CD4-positive, alpha-beta T cell treated with Interferon gamma for 1 hour (primary cell): Measurements from ENCODE around the gene NPAS3.

Experiments used
- DNase-seq: peaks from one replicate; pipeline ENCODE4 v3.0.0-alpha.2; 2020

NPAS3 gene

DNA sequence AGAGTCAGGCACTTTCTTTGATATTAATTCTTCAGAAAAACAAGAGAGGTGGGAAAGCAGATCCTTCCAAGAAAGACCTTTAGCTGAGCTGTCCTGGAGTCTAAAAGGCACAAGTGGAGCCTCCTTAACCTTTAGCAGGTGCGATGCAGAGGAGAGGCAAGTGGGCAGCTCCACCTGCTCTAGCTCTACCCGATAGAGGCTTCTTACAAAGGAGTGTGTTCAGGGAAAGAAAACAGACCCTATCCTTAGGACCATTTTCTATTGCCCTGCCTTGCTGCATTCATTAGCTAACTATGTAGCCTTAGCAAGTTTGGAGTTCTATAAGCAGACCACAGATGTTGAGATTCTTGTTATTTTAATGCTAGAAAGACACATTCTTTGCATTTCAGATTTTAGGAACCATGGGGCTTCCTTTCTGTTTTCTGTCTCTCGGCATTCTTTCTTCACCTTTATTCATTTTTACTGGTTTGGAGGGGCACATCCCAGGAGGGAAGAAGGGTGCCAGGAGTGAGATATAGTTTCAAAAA, 797.7 kb downstream of the NPAS3 start:
- DNase-seq: no peak

DNA sequence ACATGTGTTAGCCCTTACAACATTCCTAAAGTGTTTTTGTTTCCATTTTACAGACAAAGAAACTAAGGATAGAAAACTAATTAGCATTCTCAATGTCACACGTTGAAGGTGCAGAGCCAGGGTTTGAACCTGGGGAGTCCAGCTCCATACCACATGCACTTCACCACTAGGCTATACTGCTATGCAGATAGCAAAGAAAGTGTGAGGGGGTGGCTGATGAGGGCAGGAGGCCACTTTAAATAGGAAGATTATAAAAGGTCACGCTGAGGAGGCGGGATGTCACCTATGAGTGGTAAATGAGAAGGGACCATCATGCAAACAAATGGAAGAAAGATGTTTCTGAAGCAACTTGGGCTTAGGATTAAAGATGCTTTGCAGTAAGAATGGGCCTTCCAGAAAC, 798.3 kb downstream of the NPAS3 start:
- DNase-seq: no peak

- DNase-seq: no peak
Observed at GRCh38 chr14:33737446-33737845, 798.8 kb downstream of the NPAS3 start.

- DNase-seq: no peak
Observed at GRCh38 chr14:33738029-33738428, 799.4 kb downstream of the NPAS3 start.

GRCh38 chr14:33738491-33738890, 799.8 kb downstream of the NPAS3 start:
- DNase-seq: no peak

DNA sequence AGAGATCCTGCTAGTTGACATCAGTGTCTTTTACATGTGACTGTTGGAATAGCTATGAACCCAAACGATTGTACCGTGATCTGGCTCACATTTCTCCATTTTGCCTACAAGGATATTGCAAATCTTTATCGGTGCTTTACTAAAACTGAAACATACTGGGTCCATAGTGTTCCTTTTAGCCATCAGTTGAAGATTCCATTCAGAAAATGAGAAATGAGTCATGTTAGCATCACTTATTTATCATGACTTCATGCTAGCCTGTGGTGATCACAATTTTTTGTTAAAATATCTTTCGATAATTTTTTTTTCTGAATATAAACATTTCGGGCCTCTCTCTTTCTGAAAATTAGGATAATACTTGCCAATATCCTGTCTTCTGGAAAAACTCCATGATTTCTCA, 801.9 kb downstream of the NPAS3 start:
- DNase-seq: no peak

GRCh38 chr14:33742166-33742565, 803.5 kb downstream of the NPAS3 start:
- no peak for DNase-seq

DNA sequence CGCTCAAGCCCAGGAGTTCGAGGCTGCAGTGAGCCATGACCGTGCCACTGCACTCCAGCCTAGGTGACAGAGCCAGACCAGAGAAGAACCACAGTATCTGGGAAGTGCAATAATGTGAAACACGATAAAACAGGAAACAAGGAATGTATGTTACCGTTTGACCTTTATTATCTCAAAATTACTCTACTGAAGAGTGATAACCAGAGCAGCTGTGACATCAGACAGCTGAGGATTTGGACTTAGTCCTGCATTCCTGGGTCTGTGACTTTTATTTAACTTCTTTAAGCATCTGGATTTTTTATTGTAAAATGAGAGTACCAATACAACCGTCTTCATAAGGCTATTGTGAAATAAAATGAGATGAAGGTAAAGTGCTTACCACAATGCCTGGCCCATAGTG, 806.5 kb downstream of the NPAS3 start:
- no peak for DNase-seq

- DNase-seq: no peak
Observed at GRCh38 chr14:33747749-33748148, 809.1 kb downstream of the NPAS3 start.

DNA sequence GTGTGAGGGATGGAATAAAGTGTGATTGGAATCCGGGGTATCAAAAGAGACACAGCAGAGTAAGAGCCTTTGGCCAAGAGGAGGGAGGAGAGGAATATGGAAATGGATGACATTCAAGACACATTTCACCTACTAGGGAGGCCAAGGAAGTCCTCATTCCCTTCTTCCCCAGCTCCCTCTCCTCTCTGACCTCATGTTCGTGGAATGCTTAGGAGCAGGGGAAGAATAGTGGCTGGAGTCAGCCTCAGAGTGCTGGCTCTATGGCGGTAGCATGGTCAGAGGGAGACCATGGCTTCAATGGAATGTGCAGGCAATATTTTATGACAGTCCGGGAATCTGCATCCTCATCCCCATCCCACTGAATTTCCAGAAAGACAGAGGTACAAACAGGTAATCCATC, 815.6 kb downstream of the NPAS3 start:
- DNase-seq: no peak

DNA sequence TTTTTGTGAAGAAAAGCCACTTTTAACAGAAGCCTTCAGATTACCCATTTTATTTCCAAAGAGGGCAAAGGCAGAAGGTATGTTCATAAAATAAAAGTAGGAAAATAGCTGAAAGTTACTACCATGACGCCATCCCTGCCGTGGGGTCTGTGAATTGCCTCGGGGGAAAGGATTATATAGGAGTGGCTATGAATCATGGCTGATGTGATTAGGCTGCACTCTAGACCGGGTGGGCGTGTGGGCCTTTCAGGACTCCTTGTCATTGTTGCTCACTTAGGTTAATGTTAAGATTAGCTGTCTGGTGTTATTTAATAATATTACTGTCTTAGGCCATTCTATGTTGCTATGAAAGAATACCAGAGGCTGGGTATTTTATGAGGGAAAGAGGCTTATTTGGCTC, 816.7 kb downstream of the NPAS3 start:
- DNase-seq: no peak

DNA sequence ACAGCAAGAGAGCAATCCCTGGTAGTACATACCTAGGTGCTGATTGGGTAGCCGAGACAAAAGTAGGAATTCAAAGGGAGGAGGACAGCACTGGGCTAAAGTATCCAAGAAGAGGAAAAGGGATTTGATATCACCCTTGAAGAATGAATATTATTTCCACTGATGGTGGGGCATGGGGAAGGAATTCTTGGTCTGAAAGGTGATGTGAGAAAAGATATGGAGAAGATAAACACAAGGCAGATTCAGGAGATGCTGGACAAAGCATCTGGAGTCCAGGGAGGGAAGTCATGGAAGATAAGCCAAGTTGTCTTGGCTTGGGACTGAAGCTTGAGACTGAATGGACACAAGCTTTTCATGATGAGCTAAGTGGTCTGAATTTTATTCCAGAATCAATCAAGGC, 818.2 kb downstream of the NPAS3 start:
- DNase-seq: no peak

GRCh38 chr14:33758547-33758946, 819.9 kb downstream of the NPAS3 start:
- no peak for DNase-seq

- no peak for DNase-seq
Observed at GRCh38 chr14:33762161-33762851, 823.6 kb downstream of the NPAS3 start.

DNA sequence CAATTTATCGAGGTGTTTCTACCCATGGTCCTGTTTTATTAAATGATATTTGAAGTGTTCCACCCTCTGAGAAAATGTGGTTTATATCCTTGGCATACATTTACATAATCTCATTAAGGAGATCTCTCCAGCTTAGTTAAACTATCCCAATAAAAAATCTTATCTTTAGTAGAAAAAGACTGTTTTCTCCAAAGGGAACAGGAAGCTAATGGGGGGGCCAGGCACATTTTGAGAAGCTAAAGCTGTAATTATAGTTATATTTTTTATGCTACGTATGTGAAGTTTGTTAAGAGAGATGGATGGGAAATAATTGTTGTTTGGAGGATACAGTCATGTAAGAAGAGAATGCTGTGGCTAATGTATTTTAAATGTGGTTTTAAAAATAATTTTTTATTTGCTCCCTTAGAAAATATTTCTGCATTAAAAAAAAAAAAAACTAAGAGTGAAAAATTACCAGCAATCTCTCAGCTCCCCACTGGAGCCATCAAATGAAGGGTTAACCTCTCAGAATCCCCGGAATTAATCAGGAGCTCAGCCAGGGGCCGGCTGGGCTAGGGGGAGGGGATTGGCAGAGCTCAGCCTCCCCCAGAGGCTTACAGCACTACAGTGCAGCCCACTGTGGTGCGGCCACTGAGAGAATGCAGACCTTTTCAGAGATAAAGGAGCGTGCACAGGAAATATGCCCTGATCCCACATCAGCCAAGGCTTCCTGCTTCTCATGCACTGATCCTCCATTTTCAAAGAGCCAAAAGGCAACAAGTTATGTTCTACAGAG, 826.4 kb downstream of the NPAS3 start:
- DNase-seq: no peak

GRCh38 chr14:33767586-33768457, 829.1 kb downstream of the NPAS3 start:
- no peak for DNase-seq

DNA sequence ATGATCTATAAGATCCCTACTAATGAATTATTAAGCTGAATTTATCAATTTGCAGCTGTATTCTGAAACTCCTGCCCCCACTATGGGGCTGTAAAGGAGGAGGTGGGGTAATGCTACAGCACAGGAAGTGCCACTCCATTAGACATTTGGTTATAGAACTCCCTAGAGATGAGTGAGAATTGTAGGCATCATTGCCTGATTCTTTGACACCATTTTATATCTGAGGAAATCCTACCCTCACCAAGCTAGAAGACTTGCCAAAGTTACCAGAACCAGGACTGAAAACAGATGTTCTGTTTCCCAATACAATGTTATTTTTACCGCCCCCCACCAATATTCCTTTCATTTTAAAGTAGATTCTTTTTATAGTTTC, 829.8 kb downstream of the NPAS3 start:
- no peak for DNase-seq

GRCh38 chr14:33773205-33774030, 834.7 kb downstream of the NPAS3 start:
- no peak for DNase-seq

DNA sequence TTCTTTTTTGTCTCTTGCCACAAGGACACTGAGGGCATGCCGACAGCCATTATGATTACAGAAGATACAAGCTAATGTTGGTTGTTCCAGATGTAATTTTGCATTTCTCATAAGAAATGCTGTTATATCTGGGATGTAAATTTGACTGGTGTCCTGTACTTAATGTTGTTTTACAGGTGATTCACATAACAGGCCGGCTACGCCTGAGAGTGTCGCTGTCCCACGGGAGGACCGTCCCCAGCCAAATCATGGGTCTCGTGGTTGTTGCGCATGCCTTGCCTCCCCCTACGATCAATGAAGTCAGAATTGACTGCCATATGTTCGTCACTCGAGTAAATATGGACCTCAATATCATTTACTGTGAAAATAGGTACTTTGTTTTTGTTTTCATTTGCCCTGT, 835.5 kb downstream of the NPAS3 start:
- no peak for DNase-seq

GRCh38 chr14:33774723-33775470, 836.2 kb downstream of the NPAS3 start:
- no peak for DNase-seq

DNA sequence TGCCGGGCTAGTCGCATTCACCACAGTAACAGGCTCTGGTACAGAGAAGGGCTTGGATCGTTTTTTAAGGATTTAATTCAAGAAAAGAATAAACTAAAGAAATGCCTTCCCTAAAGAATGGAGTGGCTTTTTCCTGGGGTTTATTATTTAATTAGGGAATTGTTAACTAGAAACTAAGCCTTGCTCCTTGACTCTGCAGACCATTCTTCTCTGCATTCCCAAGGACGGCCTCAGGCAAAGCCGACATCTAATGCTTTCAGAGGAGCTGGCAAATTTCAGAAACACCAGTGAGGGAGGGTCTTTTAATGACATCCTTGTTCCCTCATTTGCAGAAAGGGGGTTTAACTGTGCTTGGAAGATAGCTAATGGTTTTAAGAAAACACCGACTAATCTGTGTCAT, 838.2 kb downstream of the NPAS3 start:
- DNase-seq: no peak

- no peak for DNase-seq
Observed at GRCh38 chr14:33777681-33778080, 839.0 kb downstream of the NPAS3 start.
